ENCODE measurements around the gene FRMD3.

- no peak for TF ChIP-seq EZH2 (IDR thresholded peaks at IDR 0.05; ENCODE audit: borderline replicate concordance, insufficient read depth, low read length, poor library complexity, severe bottlenecking)
- no peak for TF ChIP-seq POLR2AphosphoS5 (IDR thresholded peaks at IDR 0.05)
- TF ChIP-seq CTCF (IDR thresholded peaks at IDR 0.05; ENCODE audit: poor library complexity, severe bottlenecking) = no peak
- TF ChIP-seq SMC3 (conservative IDR thresholded peaks at IDR 0.05; ENCODE audit: poor library complexity) = no peak
- no peak for TF ChIP-seq MXI1 (conservative IDR thresholded peaks at IDR 0.05; ENCODE audit: poor library complexity, severe bottlenecking)
- no peak for TF ChIP-seq EP300 (conservative IDR thresholded peaks at IDR 0.05; ENCODE audit: poor library complexity, severe bottlenecking)
- no peak for TF ChIP-seq REST (IDR thresholded peaks at IDR 0.05; ENCODE audit: borderline replicate concordance)
These were observed 31.1 kb upstream of the FRMD3 start for GRCh38 chr9:83569326-83569725.

Data from neural cell (in vitro differentiated cells).